Left lung (tissue), 10 donors: ENCODE results near the gene PXDN. TPM values are rescaled to one million over a fixed set of nuclear protein-coding genes. Genes with fewer than 3 reads are reported as not detected.
"Not testable (repeated sequence)": the region's sequence is repeated elsewhere in the genome, so short reads cannot be mapped to it uniquely, and the experiment has no call there.

Source experiments
- ATAC-seq: fragments of 200-7000 bp; cut with Tn5 transposase; one replicate; pipeline ENCODE4 v1.9.1; 2020; ENCODE audit warnings: moderate library complexity
- DNase-seq, 4 donors: peaks; one replicate each; pipeline ENCODE4 v3.0.0-alpha.2; 2013 to 2020
- H3K27ac ChIP-seq, 2 donors: fragments of 200-600 bp; sonication (generic) in 1 of 2; one replicate each; pipeline versions ENCODE4 v1.5.0 to v1.8.0; 2020 to 2021
- H3K27me3 ChIP-seq, 2 donors: fragments of 200-600 bp; sonication (generic) in 1 of 2; one replicate each; pipeline versions ENCODE4 v1.5.0 to v1.8.0; 2020 to 2021
- H3K36me3 ChIP-seq, 2 donors: fragments of 200-600 bp; sonication (generic) in 1 of 2; one replicate each; pipeline versions ENCODE4 v1.5.0 to v1.8.0; 2020 to 2021
- H3K4me1 ChIP-seq, 2 donors: fragments of 200-600 bp; one replicate each; pipeline ENCODE4 v1.8.0; 2021
- H3K4me3 ChIP-seq, 2 donors: fragments of 200-600 bp; sonication (generic) in 1 of 2; one replicate each; pipeline versions ENCODE4 v1.5.0 to v1.8.0; 2020 to 2021; ENCODE audit warnings: mild to moderate bottlenecking in 1 of 2
- H3K9me3 ChIP-seq, 2 donors: fragments of 200-600 bp; sonication (generic) in 1 of 2; one replicate each; pipeline versions ENCODE4 v1.5.0 to v1.8.0; 2020 to 2021
- intact Hi-C, 2 donors: fragments of 100-400 bp; cut with DNase I; formaldehyde crosslinking; loops; one replicate each; pipeline versions ENCODE4 v1.11.2 to v1.14.2; 2022
- polyA plus RNA-seq, 6 donors: library from polyadenylated mRNA; unstranded; fragments of 120-200 nt; gene quantifications; one replicate each; pipeline ENCODE4 v1.2.1, GENCODE V29; 2013; ENCODE audit not compliant: insufficient read length in 6 of 6
- total RNA-seq, 2 donors: library from RNA; stranded (reverse); fragmentation: NEBNext Ultra II Directional; extraction: Animal tissue kit (Norgen Biotek cat#: 25700); gene quantifications; one replicate each; pipeline ENCODE4 v1.2.1, GENCODE V29; 2021
- TF ChIP-seq, protein P1 (sequence below), 2 donors: fragments of 200-600 bp; sonication (generic) in 1 of 2; IDR thresholded peaks; one replicate each; pipeline versions ENCODE4 v1.5.0 to v1.8.0; 2021; ENCODE audit warnings: antibody characterized with exemption in 2 of 2
- donor health status: DM: no; HTN: yes; CAD: no.
- donor health status: DM: no; HTN: no; CAD: no.

PXDN gene
- total and polyA plus RNA-seq, 8 donors = 44.8 to 215 (median 174) TPM

DNA sequence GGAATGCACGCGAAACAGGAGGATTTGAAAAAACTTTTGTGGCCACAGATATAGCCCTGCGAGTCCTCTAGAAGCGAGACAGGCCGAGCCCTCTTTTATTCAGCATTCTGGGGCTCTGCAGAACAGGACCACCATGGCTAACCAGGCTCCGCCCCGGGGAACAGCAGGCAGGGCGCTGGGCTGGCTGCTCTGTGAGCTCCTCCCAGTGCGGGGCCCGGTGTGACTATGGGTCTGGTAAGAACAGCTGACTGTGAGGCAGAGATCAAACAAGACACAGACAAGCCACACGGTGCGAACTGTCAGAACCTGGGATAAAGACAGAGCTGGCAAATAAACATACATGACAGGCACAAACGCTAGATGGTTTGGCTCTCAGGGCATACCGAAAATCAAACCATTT lies 15.5 kb downstream of the PXDN start:
- no peaks in the 10 kb centered on the region for H3K27me3 ChIP-seq
- peak; percentile 93 for ATAC-seq
- H3K9me3 ChIP-seq = no peaks in the 10 kb centered on the region
- peaks cover 12 to 36% of the 10 kb centered on the region in 2 donors for H3K4me1 ChIP-seq
- peak in 2 of 4 donors; percentile 63 to 85 for DNase-seq
- TF ChIP-seq, protein P1, sequence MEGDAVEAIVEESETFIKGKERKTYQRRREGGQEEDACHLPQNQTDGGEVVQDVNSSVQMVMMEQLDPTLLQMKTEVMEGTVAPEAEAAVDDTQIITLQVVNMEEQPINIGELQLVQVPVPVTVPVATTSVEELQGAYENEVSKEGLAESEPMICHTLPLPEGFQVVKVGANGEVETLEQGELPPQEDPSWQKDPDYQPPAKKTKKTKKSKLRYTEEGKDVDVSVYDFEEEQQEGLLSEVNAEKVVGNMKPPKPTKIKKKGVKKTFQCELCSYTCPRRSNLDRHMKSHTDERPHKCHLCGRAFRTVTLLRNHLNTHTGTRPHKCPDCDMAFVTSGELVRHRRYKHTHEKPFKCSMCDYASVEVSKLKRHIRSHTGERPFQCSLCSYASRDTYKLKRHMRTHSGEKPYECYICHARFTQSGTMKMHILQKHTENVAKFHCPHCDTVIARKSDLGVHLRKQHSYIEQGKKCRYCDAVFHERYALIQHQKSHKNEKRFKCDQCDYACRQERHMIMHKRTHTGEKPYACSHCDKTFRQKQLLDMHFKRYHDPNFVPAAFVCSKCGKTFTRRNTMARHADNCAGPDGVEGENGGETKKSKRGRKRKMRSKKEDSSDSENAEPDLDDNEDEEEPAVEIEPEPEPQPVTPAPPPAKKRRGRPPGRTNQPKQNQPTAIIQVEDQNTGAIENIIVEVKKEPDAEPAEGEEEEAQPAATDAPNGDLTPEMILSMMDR (IDR thresholded peaks at IDR 0.05) = no peak
- H3K4me3 ChIP-seq = no peak overlapping the region
- no peaks in the 10 kb centered on the region for H3K36me3 ChIP-seq
- intact Hi-C loops = no loop called here
- H3K27ac ChIP-seq = peak overlapping the region; percentile 7 to 67

DNA sequence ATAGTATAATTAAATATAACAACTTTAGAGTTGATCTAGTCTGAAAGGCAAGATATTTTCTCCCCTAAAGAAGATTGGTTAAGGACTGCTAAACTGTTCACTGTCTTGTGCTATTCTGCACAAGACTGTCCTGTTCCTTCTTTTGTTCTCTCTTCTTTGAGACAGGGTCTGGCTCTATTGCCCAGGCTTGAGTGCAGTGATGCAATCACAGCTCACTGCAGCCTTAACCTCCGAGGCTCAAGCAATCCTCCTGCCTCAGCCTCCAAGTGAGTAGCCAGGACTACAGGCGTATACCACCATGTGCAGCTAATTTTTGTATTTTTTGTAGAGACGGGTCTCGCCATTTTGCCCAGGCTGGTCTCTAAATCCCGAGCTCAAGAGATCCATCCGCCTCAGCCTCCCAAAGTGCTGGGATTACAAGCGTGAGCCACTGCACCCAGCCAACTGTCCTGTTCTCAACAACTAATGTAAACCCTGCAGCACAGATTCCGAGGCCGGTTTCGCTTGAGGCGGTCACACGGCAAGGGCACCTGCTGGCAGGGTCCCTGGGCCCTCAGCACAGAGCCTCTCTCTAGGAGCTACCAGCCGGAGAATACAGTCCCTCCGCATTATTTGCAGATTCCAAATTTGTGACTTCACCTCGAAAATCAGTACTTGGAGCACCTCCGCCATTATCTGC lies 16.4 kb downstream of the PXDN start:
- Histone ChIP-seq H3K27me3 (no peaks in the 10 kb centered on the region), H3K4me1 (peaks cover 12 to 36% of the 10 kb centered on the region in 2 donors), H3K27ac (peak overlapping the region in 1 of 2 donors; percentile 67), H3K4me3 (no peak overlapping the region), H3K9me3 (no peaks in the 10 kb centered on the region), H3K36me3 (no peaks in the 10 kb centered on the region)
- DNase-seq = no peak
- TF ChIP-seq, protein P1 (IDR thresholded peaks at IDR 0.05) = no peak
- intact Hi-C loops = no loop called here
- ATAC-seq = peak; percentile 39

DNA sequence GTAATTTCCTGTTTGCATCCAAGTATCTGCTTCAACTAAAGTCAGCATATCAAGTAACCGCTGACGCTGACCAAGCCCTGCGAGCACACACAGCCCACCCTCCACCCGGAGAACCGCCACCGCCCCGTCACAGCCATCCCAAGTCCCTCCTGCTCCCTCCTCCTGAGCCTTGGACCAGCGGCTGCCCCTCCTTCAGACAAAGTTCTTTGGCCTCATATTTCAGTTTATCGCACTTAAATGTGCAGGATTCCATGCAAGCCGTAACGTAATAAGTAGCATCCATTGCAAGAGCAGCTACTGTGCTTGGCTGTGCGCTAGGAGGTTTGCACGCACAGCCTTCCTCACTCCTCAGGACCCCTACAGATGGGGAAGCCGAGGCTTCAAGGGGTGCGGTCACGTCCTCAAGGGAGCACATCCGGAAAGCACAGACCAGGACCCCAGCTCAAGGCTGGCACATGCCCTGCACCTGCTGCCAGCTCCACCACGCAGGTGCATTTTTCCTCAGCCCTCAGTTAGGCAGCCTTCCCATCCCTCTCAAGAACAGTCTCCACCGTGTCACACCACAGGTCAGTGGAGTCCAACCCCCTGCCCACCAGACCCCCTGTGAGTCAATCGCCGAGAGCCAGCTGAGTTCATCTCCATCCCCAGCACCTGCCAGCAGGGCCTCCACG lies 17.1 kb downstream of the PXDN start:
- no peak for ATAC-seq
- H3K36me3 ChIP-seq = no peaks in the 10 kb centered on the region
- H3K4me3 ChIP-seq = no peak overlapping the region
- H3K9me3 ChIP-seq = no peaks in the 10 kb centered on the region
- H3K27ac ChIP-seq = peak overlapping the region in 1 of 2 donors; percentile 23
- H3K27me3 ChIP-seq = no peaks in the 10 kb centered on the region
- peak in 1 of 4 donors; percentile 58 for DNase-seq
- intact Hi-C loops = no loop called here
- TF ChIP-seq, protein P1 (IDR thresholded peaks at IDR 0.05) = no peak
- H3K4me1 ChIP-seq = peaks cover 12 to 38% of the 10 kb centered on the region in 2 donors

DNA sequence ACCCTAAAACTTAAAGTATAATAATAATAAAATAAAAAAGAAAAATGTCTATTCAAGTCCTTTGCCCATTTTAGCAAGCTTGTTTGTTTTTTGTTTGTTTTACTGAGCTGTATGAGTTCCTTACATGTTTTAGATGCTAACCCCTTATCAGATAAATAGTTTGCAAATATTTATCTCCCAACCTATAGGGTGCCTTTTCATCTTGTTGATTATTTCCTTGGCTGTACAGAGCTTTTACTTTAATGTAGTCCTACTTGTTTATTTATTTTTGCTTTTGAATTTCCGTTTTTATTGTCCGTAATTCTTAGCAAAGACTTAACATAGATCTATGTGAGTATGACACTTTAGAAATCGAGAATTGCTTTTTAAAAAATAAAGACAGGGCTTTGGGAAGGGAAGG lies 17.8 kb downstream of the PXDN start:
- TF ChIP-seq, protein P1 (IDR thresholded peaks at IDR 0.05) = no peak
- Histone ChIP-seq H3K27ac (peak overlapping the region in 1 of 2 donors; percentile 23), H3K4me3 (no peak overlapping the region), H3K27me3 (no peaks in the 10 kb centered on the region), H3K4me1 (peaks cover 10 to 39% of the 10 kb centered on the region in 2 donors), H3K9me3 (no peaks in the 10 kb centered on the region), H3K36me3 (no peaks in the 10 kb centered on the region)
- intact Hi-C loops = no loop called here
- no peak for DNase-seq
- no peak for ATAC-seq

DNA sequence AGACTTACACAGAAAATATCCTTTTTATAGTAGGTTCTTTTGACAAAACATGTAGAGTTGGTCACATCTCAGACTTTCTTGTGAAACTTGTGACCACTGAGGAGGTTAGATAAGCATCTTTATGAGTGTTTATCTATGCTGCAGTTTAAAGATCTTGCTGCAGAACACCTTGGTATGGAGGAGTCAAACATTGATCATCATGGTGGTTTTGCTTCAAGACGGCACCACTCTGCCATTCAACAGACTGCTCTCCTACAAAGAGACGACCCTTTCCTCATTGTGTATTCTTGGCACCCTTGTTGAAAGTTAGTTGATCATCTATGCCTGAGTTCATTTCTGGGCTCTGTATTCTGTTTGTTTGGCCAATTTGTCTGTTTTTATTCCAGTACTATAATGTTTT lies 20.0 kb downstream of the PXDN start:
- intact Hi-C loops, DNase-seq, H3K27me3 ChIP-seq, H3K4me3 ChIP-seq, ATAC-seq, H3K27ac ChIP-seq, H3K36me3 ChIP-seq, H3K9me3 ChIP-seq: not testable (repeated sequence)
- H3K4me1 ChIP-seq = peaks cover 2 to 26% of the 10 kb centered on the region in 2 donors
